ENCODE results near the gene ZNF267.
A peak's percentile ranks its signal among the peaks of the same experiment; 100 is the strongest.

ZNF267 gene

GRCh38 chr16:31875928-31876547 lies 2.4 kb downstream of the ZNF267 start:
- DNase-seq (ENCODE audit: low read depth, low spot score): no peak
- POLR2A ChIA-PET: no interaction called here
- CTCF ChIA-PET: interaction anchor here (1.0 to 7.4 kb wide), 3 partner anchors 8 to 891 kb away, joined by 3 to 51 read pairs (median 4); partner anchors contain the start of gene HSD3B7
- no peak for TF ChIP-seq CTCF (IDR thresholded peaks at IDR 0.05; ENCODE audit: insufficient read depth, low read length, missing control alignments)
- no peak overlapping the region for H3K4me3 ChIP-seq (ENCODE audit: low read depth, low read length)

GRCh38 chr16:31876951-31877828 lies 3.6 kb downstream of the ZNF267 start:
- ChIA-PET CTCF (interaction anchor here (1.0 to 7.4 kb wide), 2 partner anchors 9 to 18 kb away, joined by 4 to 51 read pairs; no protein-coding TSS in a partner anchor), POLR2A (interaction anchor here (0.6 kb wide), 1 partner anchor 38 kb away, joined by 3 read pairs; no protein-coding TSS in a partner anchor)
- peak overlapping the region; percentile 19; the same call in 1 of the 2 replicates for H3K4me3 ChIP-seq (ENCODE audit: low read depth, low read length)
- DNase-seq (ENCODE audit: low read depth, low spot score): peak; percentile 65
- no peak for TF ChIP-seq CTCF (IDR thresholded peaks at IDR 0.05; ENCODE audit: insufficient read depth, low read length, missing control alignments)

- CTCF ChIA-PET: interaction anchor here (1.0 to 7.4 kb wide), 2 partner anchors 10 to 16 kb away, joined by 3 to 51 read pairs; no protein-coding TSS in a partner anchor
Measured at GRCh38 chr16:31877876-31878642, 4.5 kb downstream of the ZNF267 start.

GRCh38 chr16:31879937-31880321 lies 6.3 kb downstream of the ZNF267 start:
- ChIA-PET POLR2A (no interaction called here), CTCF (interaction anchor here (1.7 to 7.4 kb wide), 2 partner anchors 12 to 22 kb away, joined by 4 to 51 read pairs; no protein-coding TSS in a partner anchor)
- DNase-seq (ENCODE audit: low read depth, low spot score): no peak
- no peak for TF ChIP-seq CTCF (IDR thresholded peaks at IDR 0.05; ENCODE audit: insufficient read depth, low read length, missing control alignments)
- no peak overlapping the region for H3K4me3 ChIP-seq (ENCODE audit: low read depth, low read length)

More at GRCh38 chr16:31877876-31878642, 4.5 kb downstream of the ZNF267 start:
- no peak overlapping the region for H3K4me3 ChIP-seq (ENCODE audit: low read depth, low read length)
- POLR2A ChIA-PET: interaction anchor here (0.6 kb wide), 1 partner anchor 37 kb away, joined by 3 read pairs; no protein-coding TSS in a partner anchor
- no peak for TF ChIP-seq CTCF (IDR thresholded peaks at IDR 0.05; ENCODE audit: insufficient read depth, low read length, missing control alignments)
- DNase-seq (ENCODE audit: low read depth, low spot score): no peak

- ChIA-PET POLR2A (no interaction called here), CTCF (interaction anchor here (1.7 to 7.4 kb wide), 2 partner anchors 12 to 22 kb away, joined by 4 to 51 read pairs; no protein-coding TSS in a partner anchor)
- no peak overlapping the region for H3K4me3 ChIP-seq (ENCODE audit: low read depth, low read length)
- no peak for TF ChIP-seq CTCF (IDR thresholded peaks at IDR 0.05; ENCODE audit: insufficient read depth, low read length, missing control alignments)
- peak; percentile 33 for DNase-seq (ENCODE audit: low read depth, low spot score)
Measured at GRCh38 chr16:31880322-31880979, 6.8 kb downstream of the ZNF267 start.
